Mesodermal cell (in vitro differentiated cells): ENCODE measurements around the gene HSPA9.
A peak's percentile ranks its signal among the peaks of the same experiment; 100 is the strongest.

Experiments
- H3K27ac ChIP-seq: 2 replicates; pipeline ENCODE4 v1.7.0; 2013; ENCODE audit warnings: mild to moderate bottlenecking, low read depth, low read length, moderate library complexity; ENCODE audit not compliant: severe bottlenecking
- H3K36me3 ChIP-seq: 2 replicates; pipeline ENCODE4 v1.7.1; 2013; ENCODE audit warnings: mild to moderate bottlenecking, low read length, moderate library complexity; ENCODE audit not compliant: control insufficient read depth, insufficient read depth
- H3K4me1 ChIP-seq: one replicate; pipeline ENCODE4 v1.7.1; 2013; ENCODE audit warnings: mild to moderate bottlenecking, low read length; ENCODE audit not compliant: insufficient read depth, control insufficient read depth, poor library complexity, severe bottlenecking
- H3K4me3 ChIP-seq: 2 replicates; pipeline ENCODE4 v1.7.0; 2013; ENCODE audit warnings: low read length, control low read depth, mild to moderate bottlenecking; ENCODE audit not compliant: insufficient read depth, poor library complexity, severe bottlenecking; ENCODE audit errors: extremely low read depth
- H3K9me3 ChIP-seq: 2 replicates; pipeline ENCODE4 v1.7.1; 2013; ENCODE audit warnings: mild to moderate bottlenecking, low read length, moderate library complexity; ENCODE audit not compliant: control insufficient read depth
- WGBS, 2 experiments: methylation state at CpG; one replicate each; pipeline ENCODE4 v1.1.5; 2013; ENCODE audit warnings: missing lambda C conversion rate in 2 of 2; ENCODE audit not compliant: insufficient coverage in 2 of 2; 5-methylcytosine and 5-hydroxymethylcytosine counted together

Gene HSPA9

GRCh38 chr5:138542180-138542955 lies 32.8 kb downstream of the HSPA9 start:
- Histone ChIP-seq H3K9me3 (no peaks in the 10 kb centered on the region), H3K36me3 (peaks cover 33% of the 10 kb centered on the region), H3K27ac (peak overlapping the region; percentile 97), H3K4me1 (peaks cover 8% of the 10 kb centered on the region), H3K4me3 (peak overlapping the region; percentile 95)
- WGBS, 2 experiments = 0 to 1% methylated on average over 28 to 37 of the region's 47 CpGs

DNA sequence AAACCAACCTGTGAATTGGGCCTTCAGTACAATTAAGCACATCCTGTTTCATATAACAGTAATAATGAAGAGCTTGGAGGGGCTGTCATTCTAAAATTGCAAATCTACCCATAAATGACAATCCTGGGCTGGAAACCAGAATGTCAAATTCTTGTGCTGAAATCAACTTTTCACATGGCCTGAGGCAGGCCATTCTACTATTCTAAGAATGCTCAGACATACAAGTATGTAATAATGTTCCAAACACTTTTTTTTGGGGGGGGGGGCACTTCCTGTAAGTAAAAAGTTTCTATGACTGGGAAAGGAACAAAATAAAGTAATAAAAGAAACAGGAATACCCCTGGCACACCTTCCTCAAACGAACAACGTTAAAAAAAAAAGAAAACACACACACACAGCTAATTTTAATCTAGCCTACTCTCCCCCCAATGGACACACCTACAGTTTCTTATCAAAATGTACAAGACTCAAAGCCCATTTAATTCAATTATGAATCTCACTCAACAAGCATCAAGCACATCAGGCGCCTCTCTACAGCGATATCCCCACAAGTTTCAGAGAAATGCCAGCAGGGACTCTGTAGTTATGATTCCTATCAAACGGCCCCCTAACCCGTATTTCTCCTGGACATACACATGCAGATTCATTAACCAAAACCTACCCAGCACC lies 33.6 kb downstream of the HSPA9 start:
- Histone ChIP-seq H3K4me3 (peak overlapping the region; percentile 95), H3K27ac (peak overlapping the region; percentile 11), H3K9me3 (no peaks in the 10 kb centered on the region), H3K36me3 (peaks cover 37% of the 10 kb centered on the region), H3K4me1 (peaks cover 8% of the 10 kb centered on the region)
- WGBS, 2 experiments = 38 to 41% methylated on average over 5 to 6 of the region's 6 CpGs

DNA sequence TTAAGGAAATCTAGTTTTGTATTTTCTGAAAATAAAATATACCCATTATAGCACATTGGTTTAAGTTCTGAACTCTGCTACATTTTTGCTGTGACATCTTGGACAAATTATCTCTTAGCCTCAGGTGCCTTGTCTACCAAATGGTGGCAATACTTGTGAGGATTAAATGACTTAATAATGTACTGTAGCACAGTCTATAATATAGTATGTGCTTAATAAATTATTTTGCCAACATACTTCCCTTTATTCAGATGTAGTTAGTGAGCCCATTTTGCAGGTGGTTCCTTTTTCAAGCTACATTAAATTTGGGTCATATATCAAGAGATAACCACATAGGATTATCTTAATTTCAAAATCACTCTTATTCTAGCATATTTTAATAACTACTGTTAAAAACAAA lies 35.4 kb downstream of the HSPA9 start:
- H3K9me3 ChIP-seq = no peaks in the 10 kb centered on the region
- H3K4me1 ChIP-seq = peaks cover 8% of the 10 kb centered on the region
- no peak overlapping the region for H3K27ac ChIP-seq
- peaks cover 52% of the 10 kb centered on the region for H3K36me3 ChIP-seq
- H3K4me3 ChIP-seq = no peak overlapping the region

DNA sequence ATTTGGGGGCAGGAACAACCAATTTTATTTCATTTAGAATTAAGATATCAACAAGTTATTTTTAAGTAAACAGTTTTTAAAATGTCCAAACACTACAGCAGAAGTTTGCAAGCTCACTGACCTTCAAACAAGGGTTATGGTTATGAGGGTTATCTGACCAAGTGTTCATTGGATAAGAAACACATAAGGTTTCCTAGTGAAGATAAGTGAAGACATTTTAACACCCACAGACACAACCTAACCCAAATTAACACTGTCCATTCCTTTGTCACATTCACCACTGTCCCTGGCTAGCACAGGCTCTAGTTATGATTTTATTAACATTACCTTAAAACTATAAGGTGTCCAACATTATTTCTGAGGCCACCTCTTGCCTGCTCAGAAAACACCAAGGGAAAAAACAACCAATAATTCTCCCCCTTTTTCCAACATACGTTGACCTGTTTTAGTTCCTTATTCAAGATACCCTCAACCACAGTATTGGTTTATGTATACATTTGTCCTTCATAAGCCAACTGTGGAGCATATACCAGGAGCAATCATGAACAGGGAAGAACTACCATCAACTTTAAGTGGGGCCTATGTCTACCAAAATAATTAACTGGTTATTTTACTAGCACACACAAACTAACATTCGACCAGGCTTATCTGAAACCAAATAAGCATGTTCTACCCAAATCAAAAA lies 36.1 kb downstream of the HSPA9 start:
- Histone ChIP-seq H3K9me3 (no peaks in the 10 kb centered on the region), H3K36me3 (peaks cover 59% of the 10 kb centered on the region), H3K4me3 (no peak overlapping the region), H3K4me1 (peaks cover 8% of the 10 kb centered on the region), H3K27ac (no peak overlapping the region)
- WGBS, 2 experiments = 100% methylated on average over 1 of the region's 2 CpGs; no CpG with 5 or more reads in 1 of the 2 experiments

DNA sequence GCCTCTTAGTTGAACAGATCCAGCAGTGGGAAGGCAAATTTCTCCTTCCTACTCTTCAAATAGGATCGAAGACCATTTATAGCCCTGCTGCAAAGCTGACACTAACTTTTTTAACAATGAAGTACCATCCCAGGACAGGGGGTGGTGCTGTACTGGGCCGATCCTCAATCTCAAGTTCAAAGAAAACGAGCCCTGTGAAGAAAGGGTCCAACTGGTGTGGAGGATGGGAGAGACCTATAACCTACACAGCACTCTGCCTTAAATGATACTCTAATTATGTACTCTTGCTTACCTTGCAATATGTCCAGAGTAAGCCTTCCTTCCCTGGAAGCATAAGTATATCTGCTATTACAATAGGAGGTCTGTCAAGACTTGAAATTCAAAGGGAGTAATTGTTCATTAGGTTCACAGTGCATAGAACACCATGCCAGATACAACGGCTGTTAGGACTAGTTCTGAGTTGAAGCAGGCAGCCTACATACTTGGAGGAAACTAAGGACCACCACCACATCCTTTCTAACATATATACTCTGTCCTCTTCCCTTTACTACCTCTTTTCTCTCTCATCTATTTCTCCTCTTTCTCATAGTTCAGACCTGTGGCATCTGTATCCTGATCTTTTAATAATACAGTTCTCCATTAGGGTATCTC lies 38.4 kb downstream of the HSPA9 start:
- Histone ChIP-seq H3K27ac (no peak overlapping the region), H3K9me3 (no peaks in the 10 kb centered on the region), H3K4me3 (no peak overlapping the region), H3K4me1 (peaks cover 8% of the 10 kb centered on the region), H3K36me3 (peaks cover 81% of the 10 kb centered on the region)
- WGBS, 2 experiments = 100% methylated on average over 1 to 2 of the region's 4 CpGs

- no CpG with 5 or more reads among the region's 2 CpGs for WGBS, 2 experiments
- H3K27ac ChIP-seq = no peak overlapping the region
- H3K4me3 ChIP-seq = no peak overlapping the region
- no peaks in the 10 kb centered on the region for H3K9me3 ChIP-seq
- H3K36me3 ChIP-seq = peaks cover 84% of the 10 kb centered on the region
- H3K4me1 ChIP-seq = peaks cover 8% of the 10 kb centered on the region
These were observed 39.0 kb downstream of the HSPA9 start for GRCh38 chr5:138536215-138536614.

DNA sequence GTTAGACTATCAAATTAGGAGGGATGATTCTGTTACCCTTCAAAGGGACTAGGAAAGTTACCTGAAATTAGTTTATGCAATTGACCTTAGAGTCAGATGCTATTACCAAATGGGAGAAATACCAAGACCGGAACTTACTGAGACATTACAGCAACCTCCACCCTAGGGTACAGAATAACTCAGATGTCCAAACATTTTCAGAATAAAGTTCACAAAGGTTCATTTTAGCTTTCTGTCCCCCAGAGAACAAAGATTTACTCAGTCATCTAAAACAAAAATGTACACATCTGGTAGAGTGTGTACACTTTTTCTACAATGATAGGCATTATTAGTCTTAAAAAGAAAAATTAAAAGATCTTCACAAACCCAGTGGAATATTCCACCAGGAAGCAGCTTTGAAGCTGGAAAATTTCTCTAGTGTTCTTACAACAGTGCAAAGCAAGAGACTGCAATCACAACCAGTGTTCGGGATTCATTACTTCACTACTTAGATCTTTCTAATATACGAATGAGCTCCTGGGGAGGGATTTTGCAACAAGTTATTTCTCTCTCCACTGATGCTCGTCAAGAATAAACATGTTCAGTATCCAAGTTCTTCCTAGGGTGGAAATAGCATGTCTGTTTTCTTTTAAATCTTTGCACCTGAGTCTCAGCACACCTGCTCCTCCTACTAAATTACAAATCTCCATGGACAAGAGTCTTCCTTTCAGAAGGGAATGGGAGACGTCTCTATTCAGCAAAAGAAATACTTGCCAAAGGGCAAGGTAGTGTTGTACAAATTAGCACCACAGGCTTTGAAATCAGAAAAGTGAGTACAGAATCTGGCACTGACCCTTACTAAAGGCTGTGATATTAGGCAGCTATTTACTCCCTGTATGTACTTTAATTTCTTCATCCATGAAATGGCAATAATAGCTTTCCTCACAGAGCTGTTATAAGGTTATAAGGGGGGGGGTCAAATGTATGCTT lies 40.9 kb downstream of the HSPA9 start:
- 100% methylated on average over 1 to 4 of the region's 5 CpGs for WGBS, 2 experiments
- Histone ChIP-seq H3K36me3 (peaks cover 83% of the 10 kb centered on the region), H3K4me3 (no peak overlapping the region)

DNA sequence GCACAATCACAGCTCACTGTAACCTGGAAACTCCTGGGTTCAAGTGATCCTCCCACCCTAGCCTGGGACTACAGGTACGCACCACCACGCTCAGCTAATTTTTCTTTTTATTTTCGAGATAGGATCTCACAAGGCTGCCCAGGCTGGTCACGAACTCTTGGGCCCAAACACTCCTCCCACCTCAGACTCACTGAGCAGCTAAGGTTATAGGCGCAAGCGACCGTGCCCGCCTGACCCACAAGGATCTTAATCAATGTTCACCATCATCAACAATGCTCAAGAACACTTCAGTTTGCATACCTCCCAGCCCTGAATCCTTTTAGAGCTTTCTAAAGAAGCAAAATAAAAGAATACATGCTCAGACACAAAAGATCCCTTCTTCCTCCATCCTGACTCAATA lies 45.4 kb downstream of the HSPA9 start:
- Histone ChIP-seq H3K27ac (no peak overlapping the region), H3K4me3 (no peak overlapping the region), H3K9me3 (no peaks in the 10 kb centered on the region), H3K36me3 (peaks cover 95% of the 10 kb centered on the region), H3K4me1 (peaks cover 11% of the 10 kb centered on the region)
- 92 to 97% methylated on average over 8 of the region's 8 CpGs for WGBS, 2 experiments

More for the DNA sequence above, 40.9 kb downstream of the HSPA9 start:
- Histone ChIP-seq H3K27ac (no peak overlapping the region), H3K9me3 (no peaks in the 10 kb centered on the region), H3K4me1 (peaks cover 4% of the 10 kb centered on the region)

DNA sequence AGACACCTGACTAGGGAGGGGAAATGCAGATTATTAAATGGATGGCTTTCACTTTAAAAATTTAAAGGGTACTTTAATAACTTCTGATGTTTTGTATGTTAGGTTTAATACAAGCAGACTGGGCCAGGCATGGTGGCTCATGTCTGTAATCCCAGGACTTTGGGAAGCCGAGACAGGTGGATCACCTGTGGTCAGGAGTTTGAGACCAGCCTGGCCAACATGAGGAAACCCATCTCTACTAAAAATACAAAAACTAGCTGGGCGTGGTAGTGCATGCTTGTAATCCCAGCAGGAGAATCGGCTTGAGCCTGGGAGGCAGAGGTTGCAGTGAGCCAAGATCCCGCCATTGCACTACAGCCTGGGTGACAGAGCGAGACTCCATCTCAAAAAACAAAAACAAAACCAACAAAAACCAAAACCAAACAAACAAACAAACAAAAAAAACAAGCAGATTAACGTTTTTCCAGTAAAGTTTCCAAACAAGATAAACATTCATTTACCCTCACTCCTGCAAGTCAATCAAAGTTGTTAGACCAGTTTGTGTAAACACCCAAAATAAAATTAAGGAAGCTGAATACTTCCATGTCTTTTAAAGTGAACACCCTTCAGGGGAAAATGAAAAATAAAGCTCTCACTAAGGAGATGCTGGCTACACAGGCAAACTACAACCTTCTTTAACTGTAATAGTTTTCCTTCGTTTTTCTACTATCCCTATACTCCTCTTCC lies 46.3 kb downstream of the HSPA9 start:
- no peak overlapping the region for H3K4me3 ChIP-seq
- 85 to 95% methylated on average over 3 to 5 of the region's 7 CpGs for WGBS, 2 experiments
- H3K4me1 ChIP-seq = peaks cover 11% of the 10 kb centered on the region
- peaks cover 90% of the 10 kb centered on the region for H3K36me3 ChIP-seq
- H3K9me3 ChIP-seq = no peaks in the 10 kb centered on the region
- H3K27ac ChIP-seq = peak overlapping the region; percentile 2
